Airway epithelial cell (primary cell): ENCODE data around the gene CT47A7. TPM values are rescaled to one million over a fixed set of nuclear protein-coding genes. Genes with fewer than 3 reads are reported as not detected.

Experiments used
- total RNA-seq: library from RNA; depleted of rRNA; stranded (reverse); fragments of >200 nt; gene quantifications from 2 replicates; pipeline ENCODE4 v1.2.3, GENCODE V29; 2015

Gene CT47A7
- not detected in 2 replicates for total RNA-seq

DNA sequence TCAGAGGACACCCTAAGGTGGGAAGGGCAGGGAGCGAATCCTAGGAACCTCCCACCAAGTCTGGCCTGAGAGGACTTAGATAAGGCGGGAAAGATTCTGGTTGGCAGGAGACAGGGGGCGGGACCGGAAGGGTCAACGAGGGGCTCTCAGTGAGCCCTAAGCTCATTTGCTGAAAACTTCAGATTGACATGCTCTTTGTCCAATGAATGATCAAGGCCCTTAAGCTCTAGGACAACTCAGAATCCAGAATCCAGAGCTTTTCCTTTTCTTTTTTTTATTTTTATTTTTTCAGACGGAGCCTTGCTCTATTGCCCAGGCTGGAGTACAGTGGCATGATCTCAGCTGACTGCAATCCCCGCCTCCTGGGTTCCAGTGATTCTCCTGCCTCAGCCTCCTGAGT, at the start of gene CT47A7:
CT47A7 (minus strand) TSS at position 101 of the 400 bp plus-strand sequence. CDS start 255 bp downstream, outside the sequence.

GRCh38 chrX:120985660-120986059, 29.3 kb upstream of the CT47A7 start, which contains the start of gene CT47A1:
TSS of gene CT47A1 (minus strand) at chrX:120985760. CDS start at chrX:120985529, 231 bp downstream.

Other genes starting within 250 kb of the CT47A7 start
- gene CT47B1, start 80.7 kb downstream of the CT47A7 start, total RNA-seq = not detected in 2 replicates
- gene CT47A11, start 19.4 kb downstream of the CT47A7 start, total RNA-seq = not detected in 2 replicates
- gene CT47A10, start 14.6 kb downstream of the CT47A7 start, total RNA-seq = not detected in 2 replicates
- not detected in 2 replicates for gene CT47A9, start 9.7 kb downstream of the CT47A7 start, total RNA-seq
- not detected in 2 replicates for gene CT47A8, start 4.9 kb downstream of the CT47A7 start, total RNA-seq
- gene CT47A6, start 4.9 kb upstream of the CT47A7 start, total RNA-seq = not detected in 2 replicates
- not detected in 2 replicates for gene CT47A5, start 9.7 kb upstream of the CT47A7 start, total RNA-seq
- gene CT47A4, start 14.6 kb upstream of the CT47A7 start, total RNA-seq = not detected in 2 replicates
- not detected in 2 replicates for gene CT47A3, start 19.5 kb upstream of the CT47A7 start, total RNA-seq
- not detected in 2 replicates for gene CT47A2, start 24.3 kb upstream of the CT47A7 start, total RNA-seq
- not detected in 2 replicates for gene CT47A1, start 29.2 kb upstream of the CT47A7 start, total RNA-seq
- gene GLUD2, start 91.0 kb upstream of the CT47A7 start, total RNA-seq = 0.14 and 0.33 TPM in 2 replicates